ENCODE measurements around the gene CR1. TPM values are rescaled to one million over a fixed set of nuclear protein-coding genes. Genes with fewer than 3 reads are reported as not detected.
"Not testable (repeated sequence)": the region's sequence is repeated elsewhere in the genome, so short reads cannot be mapped to it uniquely, and the experiment has no call there.

Gene CR1
- total RNA-seq, 2 experiments from 2014 or later = 0.14 to 0.18 TPM

DNA sequence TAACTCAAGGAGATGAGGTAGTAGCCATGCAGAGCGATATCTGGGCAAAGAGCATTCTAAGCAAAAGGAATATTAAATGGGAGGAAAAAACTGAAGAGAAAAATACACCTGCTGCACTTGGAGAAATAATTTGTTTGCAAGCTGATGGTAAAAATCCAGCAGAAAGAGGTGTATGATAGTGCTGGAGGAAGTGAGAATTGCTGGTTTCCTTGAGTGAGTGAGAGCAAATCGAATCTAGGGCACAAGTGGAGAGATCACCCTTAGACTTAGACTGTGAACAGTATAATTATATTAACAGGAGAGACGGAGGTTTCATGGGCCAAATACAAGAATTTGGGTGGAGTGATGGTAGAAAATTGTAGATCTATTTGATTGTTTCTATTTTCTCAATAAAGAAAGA, 2.7 kb upstream of the CR1 start:
- Mint-ChIP-seq H3K27me3 (peaks cover 10% of the 10 kb centered on the region), H3K27ac (no peak overlapping the region), H3K9me3 (no peaks in the 10 kb centered on the region), H3K4me3 (no peak overlapping the region), H3K4me1 (ENCODE audit: low read depth) (peaks cover 9% of the 10 kb centered on the region), H3K36me3 (ENCODE audit: low read depth) (no peaks in the 10 kb centered on the region)
- POLR2A ChIA-PET = no interaction called here
- intact Hi-C loops (cut with micrococcal nuclease) = no loop called here
- DNase-seq (no peak), ATAC-seq (no peak)
- CTCF ChIA-PET = no interaction called here
- TF ChIP-seq, protein P1, sequence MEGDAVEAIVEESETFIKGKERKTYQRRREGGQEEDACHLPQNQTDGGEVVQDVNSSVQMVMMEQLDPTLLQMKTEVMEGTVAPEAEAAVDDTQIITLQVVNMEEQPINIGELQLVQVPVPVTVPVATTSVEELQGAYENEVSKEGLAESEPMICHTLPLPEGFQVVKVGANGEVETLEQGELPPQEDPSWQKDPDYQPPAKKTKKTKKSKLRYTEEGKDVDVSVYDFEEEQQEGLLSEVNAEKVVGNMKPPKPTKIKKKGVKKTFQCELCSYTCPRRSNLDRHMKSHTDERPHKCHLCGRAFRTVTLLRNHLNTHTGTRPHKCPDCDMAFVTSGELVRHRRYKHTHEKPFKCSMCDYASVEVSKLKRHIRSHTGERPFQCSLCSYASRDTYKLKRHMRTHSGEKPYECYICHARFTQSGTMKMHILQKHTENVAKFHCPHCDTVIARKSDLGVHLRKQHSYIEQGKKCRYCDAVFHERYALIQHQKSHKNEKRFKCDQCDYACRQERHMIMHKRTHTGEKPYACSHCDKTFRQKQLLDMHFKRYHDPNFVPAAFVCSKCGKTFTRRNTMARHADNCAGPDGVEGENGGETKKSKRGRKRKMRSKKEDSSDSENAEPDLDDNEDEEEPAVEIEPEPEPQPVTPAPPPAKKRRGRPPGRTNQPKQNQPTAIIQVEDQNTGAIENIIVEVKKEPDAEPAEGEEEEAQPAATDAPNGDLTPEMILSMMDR (IDR thresholded peaks at IDR 0.05) = no peak

DNA sequence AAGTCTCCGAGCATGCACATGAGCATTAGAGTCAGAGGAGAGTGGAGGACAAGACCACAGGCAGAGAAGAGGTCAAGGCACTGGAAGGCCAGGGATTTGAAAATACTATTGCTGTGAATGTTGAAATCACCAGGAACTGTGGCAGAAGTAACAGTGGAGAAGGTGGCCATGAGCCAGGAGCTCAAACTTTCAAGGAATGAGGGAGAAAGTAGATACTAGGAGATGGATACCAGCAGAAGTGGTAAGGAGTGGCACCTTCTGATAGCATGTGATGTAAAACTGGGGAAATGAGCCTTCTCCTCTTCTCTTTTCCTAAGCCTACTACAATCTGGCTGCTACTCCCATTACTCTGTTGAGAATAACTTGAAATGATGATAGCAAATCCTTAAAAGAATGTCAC, 1.8 kb upstream of the CR1 start:
- Mint-ChIP-seq H3K4me1 (ENCODE audit: low read depth) (peaks cover 10% of the 10 kb centered on the region), H3K9me3 (no peaks in the 10 kb centered on the region), H3K27me3 (peaks cover 10% of the 10 kb centered on the region), H3K27ac (no peak overlapping the region), H3K36me3 (ENCODE audit: low read depth) (no peaks in the 10 kb centered on the region), H3K4me3 (no peak overlapping the region)
- TF ChIP-seq, protein P1 (IDR thresholded peaks at IDR 0.05) = no peak
- no peak for DNase-seq
- ChIA-PET POLR2A (no interaction called here), CTCF (no interaction called here)
- intact Hi-C loops (cut with micrococcal nuclease) = no loop called here
- ATAC-seq = no peak

DNA sequence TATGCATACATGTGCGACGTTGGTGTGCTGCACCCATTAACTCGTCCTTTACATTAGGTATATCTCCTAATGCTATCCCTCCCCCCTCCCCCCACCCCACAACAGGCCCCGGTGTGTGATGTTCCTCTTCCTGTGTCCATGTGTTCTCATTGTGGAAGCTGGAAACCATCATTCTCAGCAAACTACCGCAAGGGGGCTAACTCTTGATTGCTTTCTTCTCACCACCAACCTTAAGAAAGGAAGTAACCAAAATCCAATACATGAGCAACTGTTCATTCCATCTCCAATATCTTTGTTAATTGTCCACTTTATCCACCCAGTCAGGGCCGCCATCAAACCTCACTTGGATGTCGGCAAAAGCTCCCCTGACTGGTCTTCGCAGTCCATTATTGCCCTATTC, 676 bp upstream of the CR1 start:
- intact Hi-C loops (cut with micrococcal nuclease) = loop anchor here (5.0 kb wide), 1 partner anchor 38 kb away; no protein-coding TSS in a partner anchor
- Mint-ChIP-seq H3K4me1 (ENCODE audit: low read depth) (peaks cover 20% of the 10 kb centered on the region), H3K4me3 (peak overlapping the region; percentile 71)
- H3K9me3 Mint-ChIP-seq; POLR2A ChIA-PET; DNase-seq; ATAC-seq; H3K27ac Mint-ChIP-seq; H3K27me3 Mint-ChIP-seq; H3K36me3 Mint-ChIP-seq (ENCODE audit: low read depth): not testable (repeated sequence)
- CTCF ChIA-PET = interaction anchor here (1.0 to 1.5 kb wide), 4 partner anchors 16 to 159 kb away, joined by 3 to 7 read pairs (median 4); partner anchors contain the start of gene CR2

DNA sequence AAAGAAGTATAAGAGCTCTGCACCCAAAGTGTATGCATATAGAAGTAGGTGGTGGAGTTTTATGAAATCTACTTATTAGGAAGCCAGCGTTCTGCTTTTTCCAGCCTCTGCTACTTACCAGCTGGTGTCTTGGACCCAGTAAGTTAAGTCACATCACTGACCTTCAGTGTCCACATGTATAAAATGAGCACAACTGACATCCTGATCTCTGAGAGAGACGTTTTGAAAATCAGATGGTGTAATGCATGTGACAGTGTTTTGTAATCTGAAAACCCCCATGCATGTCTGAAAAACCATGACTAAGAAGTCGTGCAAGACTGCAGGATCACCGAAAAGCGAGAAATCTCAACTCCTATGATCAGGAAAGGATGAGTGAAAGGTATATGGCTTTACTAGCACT, 2.0 kb downstream of the CR1 start:
- TF ChIP-seq, protein P1 (IDR thresholded peaks at IDR 0.05) = no peak
- CTCF ChIA-PET = interaction anchor here (1.4 to 2.8 kb wide), 5 partner anchors 79 to 413 kb away, joined by 3 to 29 read pairs (median 5); no protein-coding TSS in a partner anchor
- no peaks in the 10 kb centered on the region for H3K9me3 Mint-ChIP-seq
- POLR2A ChIA-PET = no interaction called here
- no peak overlapping the region for H3K4me3 Mint-ChIP-seq
- H3K27me3 Mint-ChIP-seq = peaks cover 14% of the 10 kb centered on the region
- ATAC-seq = no peak
- H3K4me1 Mint-ChIP-seq (ENCODE audit: low read depth) = peaks cover 25% of the 10 kb centered on the region
- DNase-seq = no peak
- intact Hi-C loops (cut with micrococcal nuclease) = loop anchor here (2.0 to 5.0 kb wide), 3 partner anchors 41 to 413 kb away; no protein-coding TSS in a partner anchor
- H3K27ac Mint-ChIP-seq = no peak overlapping the region
- H3K36me3 Mint-ChIP-seq (ENCODE audit: low read depth) = no peaks in the 10 kb centered on the region

DNA sequence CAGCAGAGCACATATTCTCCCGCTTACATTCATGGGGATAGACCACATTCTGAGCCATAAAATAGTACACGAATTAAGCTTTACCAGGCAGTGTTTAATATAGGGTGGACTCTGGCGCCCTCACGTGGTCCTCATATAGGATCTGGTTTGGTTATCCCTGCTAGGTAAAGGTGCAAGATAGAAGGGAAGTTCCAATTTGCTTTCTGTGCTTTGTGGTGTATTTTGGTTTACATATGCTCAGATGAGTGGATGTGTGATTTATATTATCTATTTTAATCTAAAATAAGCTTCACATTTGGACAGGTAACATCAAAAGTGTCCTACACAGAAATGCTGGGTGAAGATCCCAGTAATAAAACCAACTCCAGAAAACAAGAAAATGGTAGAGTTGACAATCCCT, 3.6 kb downstream of the CR1 start:
- peak overlapping the region; percentile 62 for H3K27ac Mint-ChIP-seq
- POLR2A ChIA-PET = interaction anchor here (0.8 to 1.5 kb wide), 5 partner anchors 99 to 450 kb away, joined by 3 to 6 read pairs (median 3); no protein-coding TSS in a partner anchor
- ATAC-seq = peak; percentile 71
- TF ChIP-seq, protein P1 (IDR thresholded peaks at IDR 0.05) = peak; percentile 92
- H3K36me3 Mint-ChIP-seq (ENCODE audit: low read depth) = no peaks in the 10 kb centered on the region
- peaks cover 14% of the 10 kb centered on the region for H3K27me3 Mint-ChIP-seq
- peak; percentile 93 for DNase-seq
- H3K4me1 Mint-ChIP-seq (ENCODE audit: low read depth) = peaks cover 25% of the 10 kb centered on the region
- H3K4me3 Mint-ChIP-seq = no peak overlapping the region
- intact Hi-C loops (cut with micrococcal nuclease) = loop anchor here (2.0 to 5.0 kb wide), 3 partner anchors 42 to 415 kb away; no protein-coding TSS in a partner anchor
- CTCF ChIA-PET = interaction anchor here (0.5 to 2.8 kb wide), 59 partner anchors 12 to 865 kb away, joined by 3 to 29 read pairs (median 4); partner anchors contain the start of genes C4BPB, CD55, CR2 and DYRK3
- no peaks in the 10 kb centered on the region for H3K9me3 Mint-ChIP-seq

Data from activated CD8-positive, alpha-beta T cell treated with anti-CD3 and anti-CD28 coated beads for 36 hours (primary cell).